NCI-H1092 treated with DMSO at 0.1 percent for 48 hours (cell line): ENCODE measurements around the gene XG.

Experiments
- DNase-seq: peaks from one replicate; lab custom pipeline; 2025; lab: John Stamatoyannopoulos, UW

The XG gene

DNA sequence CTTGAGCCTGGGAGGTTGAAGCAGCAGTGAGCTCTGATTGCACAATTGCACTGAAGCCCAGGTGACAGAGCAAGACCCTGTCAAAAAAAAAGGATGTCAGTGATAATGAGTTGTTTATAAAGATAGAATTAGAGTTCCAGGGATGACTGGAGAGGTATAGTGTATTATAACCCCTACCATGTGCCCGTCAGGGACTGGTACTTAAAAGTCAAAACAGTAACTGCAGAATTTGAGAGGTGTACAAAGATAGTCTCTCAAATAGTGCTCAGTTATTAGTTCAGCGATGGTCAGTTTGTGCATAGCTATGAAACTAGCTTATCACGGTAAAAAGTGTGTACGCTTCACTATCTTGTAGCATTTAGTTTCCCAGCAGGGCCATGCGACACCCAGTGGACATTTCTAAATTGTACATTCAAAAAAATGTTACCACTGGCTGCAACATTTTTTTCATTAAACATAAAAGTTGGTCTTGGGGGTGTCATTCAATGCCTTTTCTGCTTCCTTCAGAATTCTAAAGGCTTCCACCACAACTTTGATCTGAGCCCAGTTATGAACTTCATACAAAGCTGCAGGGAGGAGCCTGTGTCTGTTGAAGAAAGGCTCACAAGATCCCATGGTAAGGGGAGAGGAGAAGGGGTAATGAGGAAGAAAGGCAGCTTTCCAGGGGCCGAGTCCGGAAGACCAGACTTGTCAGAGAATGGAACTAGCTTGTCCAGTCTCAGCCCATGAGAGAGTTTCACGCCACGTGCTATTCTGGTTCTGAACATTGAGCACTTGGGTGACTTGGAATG, 67.7 kb downstream of the XG start:
- DNase-seq: no peak

DNA sequence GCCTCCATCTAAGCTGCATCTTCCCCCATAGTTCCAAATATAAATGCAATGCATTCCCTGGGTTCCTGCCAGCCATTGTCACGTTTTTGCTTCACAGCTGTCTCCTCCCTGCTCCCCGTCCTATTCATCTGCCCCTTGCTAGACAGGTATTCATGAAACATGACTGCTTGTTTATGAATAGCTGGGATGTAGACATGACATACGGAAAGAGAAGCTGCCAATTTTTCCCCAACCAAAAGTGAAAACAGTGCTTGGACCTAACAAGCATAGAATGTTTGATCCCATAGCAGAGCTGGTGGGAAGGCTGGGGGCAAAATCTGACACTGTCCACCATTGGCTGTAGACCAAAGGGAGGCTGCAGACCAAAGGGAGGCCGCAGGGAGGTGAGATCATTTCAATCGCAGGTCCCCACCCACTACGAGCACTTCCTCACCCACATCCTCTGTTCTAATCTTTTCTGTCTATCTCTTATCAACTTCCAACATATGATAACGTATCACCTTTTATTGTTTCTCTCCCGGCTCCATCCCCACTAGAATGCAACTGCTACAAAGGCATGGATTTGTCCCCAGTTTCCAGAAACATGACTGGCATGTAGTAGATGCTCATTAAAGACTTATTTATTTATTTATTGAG, 68.4 kb downstream of the XG start:
- no peak for DNase-seq

- no peak for DNase-seq
Observed at GRCh38 chrX:2823795-2824386, 72.1 kb downstream of the XG start.

DNA sequence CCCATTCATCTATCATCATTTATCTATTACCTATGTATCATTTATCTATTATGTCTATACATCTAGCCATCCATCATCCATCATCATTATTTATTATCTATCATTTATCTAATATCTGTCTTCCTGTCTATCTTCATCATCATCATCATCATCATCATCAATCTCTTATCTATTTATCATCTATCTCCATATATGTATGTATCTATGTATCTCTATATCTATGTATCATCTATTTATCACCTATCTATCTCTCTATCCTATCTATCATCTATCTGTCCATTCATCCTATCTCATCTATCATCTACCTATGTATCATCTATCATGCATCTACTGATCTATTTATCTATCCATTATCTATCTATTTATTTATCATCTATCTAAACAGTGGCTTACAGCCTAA, 73.0 kb downstream of the XG start:
- no peak for DNase-seq

GRCh38 chrX:2828344-2828958, 76.6 kb downstream of the XG start, which contains the start of gene GYG2:
Gene GYG2, plus strand, starts transcription at chrX:2828930. Its CDS starts 1,259 bp downstream, at chrX:2830189.
- no peak for DNase-seq

GRCh38 chrX:2828959-2829411, 77.1 kb downstream of the XG start:
- no peak for DNase-seq

- DNase-seq: no peak
Observed at GRCh38 chrX:2829469-2830246, 77.8 kb downstream of the XG start.

GRCh38 chrX:2831471-2832228, 79.8 kb downstream of the XG start:
- no peak for DNase-seq

DNA sequence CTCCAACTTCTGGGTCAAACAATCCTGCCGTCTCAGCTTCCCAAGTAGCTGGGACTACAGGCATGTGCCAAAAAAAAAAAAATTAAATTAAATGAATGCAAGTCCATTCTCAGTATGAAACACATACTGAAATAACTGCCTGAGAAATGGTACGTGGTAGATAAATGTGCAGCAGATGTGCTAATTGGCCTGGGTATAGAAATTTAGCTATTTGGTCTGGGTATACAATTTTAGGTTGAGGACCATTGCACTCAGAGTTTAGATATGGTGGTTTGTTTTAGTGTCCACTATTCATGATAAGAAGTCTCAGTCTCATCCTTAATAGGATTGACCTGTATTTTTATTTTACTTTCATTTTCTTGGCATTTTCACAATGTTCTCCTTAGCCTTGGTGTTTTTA, 86.1 kb downstream of the XG start:
- DNase-seq: no peak

DNA sequence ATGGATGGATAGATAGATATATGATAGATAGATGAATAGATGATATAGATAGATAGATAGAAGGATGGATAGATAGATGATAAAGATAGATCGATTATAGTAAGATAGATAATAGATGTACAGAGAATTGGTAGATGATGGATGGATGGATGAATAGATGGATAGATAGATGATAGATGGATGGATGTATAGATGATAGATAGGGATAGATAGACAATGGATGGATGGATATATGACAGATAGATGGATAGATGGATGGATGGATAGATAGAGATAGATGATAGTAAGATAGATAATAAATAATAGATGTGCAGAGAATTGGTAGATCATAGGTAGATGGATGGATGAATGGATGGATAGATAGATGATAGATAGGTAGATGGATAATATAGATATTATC, 89.1 kb downstream of the XG start:
- DNase-seq: no peak

DNA sequence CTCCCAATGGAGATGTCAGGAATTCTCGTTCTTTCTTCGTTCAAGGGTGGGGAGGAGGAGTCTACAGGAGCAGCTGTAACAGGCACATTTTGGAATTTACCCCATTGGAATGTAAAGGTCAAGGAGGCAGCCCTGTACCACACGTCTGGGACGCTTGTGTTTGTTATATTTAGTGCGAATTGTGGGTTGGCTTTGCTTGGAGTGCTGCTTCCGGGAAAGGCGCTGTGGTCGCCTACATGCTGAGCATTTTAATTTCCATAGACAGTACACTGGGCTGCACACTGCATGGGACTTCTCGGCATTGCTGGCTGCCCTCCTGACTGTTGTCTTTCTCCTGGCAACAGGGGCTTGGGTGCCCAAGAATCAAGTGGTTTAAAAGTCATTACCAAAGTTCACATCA, 89.7 kb downstream of the XG start:
- DNase-seq: no peak

GRCh38 chrX:2846992-2847391, 95.2 kb downstream of the XG start:
- no peak for DNase-seq

GRCh38 chrX:2848871-2849301, 97.0 kb downstream of the XG start:
- DNase-seq: no peak

DNA sequence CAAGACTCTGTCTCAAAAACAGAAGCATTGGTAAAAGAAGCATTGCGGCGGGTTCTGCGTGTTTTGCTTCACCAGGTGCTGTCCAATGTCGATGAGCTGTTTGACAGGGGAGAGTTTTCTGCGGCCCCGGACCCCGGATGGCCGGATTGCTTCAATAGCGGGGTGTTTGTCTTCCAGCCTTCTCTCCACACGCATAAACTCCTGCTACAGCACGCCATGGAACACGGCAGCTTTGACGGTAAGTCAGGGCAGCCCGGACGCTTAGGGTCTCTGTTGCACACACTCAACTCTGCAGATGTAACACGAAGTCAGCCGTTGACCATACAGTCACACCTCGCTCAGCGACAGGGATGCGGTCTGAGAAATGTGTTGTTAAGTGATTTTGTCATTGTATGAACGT, 103.1 kb downstream of the XG start:
- DNase-seq: no peak

- no peak for DNase-seq
Observed at GRCh38 chrX:2855761-2856160, 103.9 kb downstream of the XG start.

GRCh38 chrX:2857566-2857965, 105.7 kb downstream of the XG start:
- no peak for DNase-seq

DNA sequence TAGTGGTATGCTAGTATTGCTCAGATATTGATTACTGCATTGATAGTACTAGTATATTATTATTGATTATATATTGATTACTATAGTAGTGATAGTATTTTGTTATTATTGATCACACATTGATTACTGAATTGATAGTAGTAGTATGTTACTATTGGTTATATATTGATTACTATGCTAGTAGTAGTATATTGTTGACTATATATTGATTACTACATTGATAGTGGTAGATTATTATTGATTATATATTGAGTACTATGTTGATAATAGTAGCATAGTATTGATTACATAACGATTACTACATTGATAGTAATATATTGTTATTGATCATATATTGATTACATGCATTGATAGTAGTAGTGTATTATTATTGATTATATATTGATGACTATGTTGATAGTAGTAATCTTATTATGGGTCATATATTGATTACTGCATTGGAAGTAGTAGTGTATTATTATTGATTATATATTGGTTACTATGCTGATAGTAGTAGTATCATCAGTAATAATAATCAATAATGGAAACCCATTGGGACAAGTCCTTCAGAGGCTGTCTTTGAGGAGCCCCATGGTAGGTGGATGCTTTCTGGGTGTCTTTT, 107.5 kb downstream of the XG start:
- no peak for DNase-seq

GRCh38 chrX:2862404-2862803, 110.6 kb downstream of the XG start:
- DNase-seq: no peak

DNA sequence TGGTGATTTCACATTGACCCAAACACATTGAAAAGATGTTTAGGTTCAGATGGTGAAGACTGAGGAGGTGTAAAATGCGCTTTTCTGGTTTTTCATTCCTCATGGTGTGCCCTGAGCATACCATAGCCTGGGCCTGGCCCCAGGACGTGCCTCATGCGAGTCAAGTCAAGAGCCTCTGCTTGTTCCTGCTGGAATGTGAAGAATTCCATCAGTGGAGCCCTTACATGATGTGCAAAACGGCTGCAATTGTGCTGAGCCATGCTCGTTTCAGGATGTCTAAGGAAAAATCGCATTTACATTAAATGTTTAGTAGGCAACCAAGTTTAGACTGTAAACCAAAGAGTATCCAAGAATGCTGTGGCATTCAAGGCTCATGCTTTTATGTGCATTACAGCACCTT, 111.8 kb downstream of the XG start:
- no peak for DNase-seq
